ENCODE results near the gene MRPL48.
"Not testable (repeated sequence)": the region's sequence is repeated elsewhere in the genome, so short reads cannot be mapped to it uniquely, and the experiment has no call there.

MRPL48 gene

GRCh38 chr11:73781303-73781702, 6.4 kb upstream of the MRPL48 start:
- no peaks in the 10 kb centered on the region for H3K9me3 ChIP-seq (ENCODE audit: control insufficient read depth, low read depth, low read length)
- no peak overlapping the region for H3K9ac ChIP-seq (ENCODE audit: low read length)
- no peaks in the 10 kb centered on the region for H3K36me3 ChIP-seq (ENCODE audit: control insufficient read depth, low read depth, low read length)
- H3K4me1 ChIP-seq (ENCODE audit: control insufficient read depth, low read depth, low read length) = no peaks in the 10 kb centered on the region
- no peak overlapping the region for H3K4me3 ChIP-seq (ENCODE audit: low read length)
- no peaks in the 10 kb centered on the region for H3K27me3 ChIP-seq (ENCODE audit: control insufficient read depth, insufficient read depth, low read length)
- H3K27ac ChIP-seq (ENCODE audit: low read length) = no peak overlapping the region

GRCh38 chr11:73783483-73784020, 4.1 kb upstream of the MRPL48 start:
- Histone ChIP-seq H3K4me3 (ENCODE audit: low read length) (no peak overlapping the region), H3K36me3 (ENCODE audit: control insufficient read depth, low read depth, low read length) (no peaks in the 10 kb centered on the region), H3K9me3 (ENCODE audit: control insufficient read depth, low read depth, low read length) (no peaks in the 10 kb centered on the region), H3K4me1 (ENCODE audit: control insufficient read depth, low read depth, low read length) (peaks cover 3% of the 10 kb centered on the region), H3K27me3 (ENCODE audit: control insufficient read depth, insufficient read depth, low read length) (no peaks in the 10 kb centered on the region), H3K27ac (ENCODE audit: low read length) (no peak overlapping the region), H3K9ac (ENCODE audit: low read length) (no peak overlapping the region)

GRCh38 chr11:73784080-73784634, 3.5 kb upstream of the MRPL48 start:
- Histone ChIP-seq H3K4me1 (ENCODE audit: control insufficient read depth, low read depth, low read length) (peaks cover 3% of the 10 kb centered on the region), H3K9ac (ENCODE audit: low read length) (no peak overlapping the region), H3K27me3 (ENCODE audit: control insufficient read depth, insufficient read depth, low read length) (no peaks in the 10 kb centered on the region), H3K4me3 (ENCODE audit: low read length) (no peak overlapping the region), H3K36me3 (ENCODE audit: control insufficient read depth, low read depth, low read length) (no peaks in the 10 kb centered on the region), H3K27ac (ENCODE audit: low read length) (no peak overlapping the region), H3K9me3 (ENCODE audit: control insufficient read depth, low read depth, low read length) (no peaks in the 10 kb centered on the region)

GRCh38 chr11:73784734-73785133, 2.9 kb upstream of the MRPL48 start:
- H3K9me3 ChIP-seq (ENCODE audit: control insufficient read depth, low read depth, low read length) = no peaks in the 10 kb centered on the region
- no peak overlapping the region for H3K9ac ChIP-seq (ENCODE audit: low read length)
- H3K4me3 ChIP-seq (ENCODE audit: low read length) = no peak overlapping the region
- H3K36me3 ChIP-seq (ENCODE audit: control insufficient read depth, low read depth, low read length) = no peaks in the 10 kb centered on the region
- peaks cover 3% of the 10 kb centered on the region for H3K4me1 ChIP-seq (ENCODE audit: control insufficient read depth, low read depth, low read length)
- no peaks in the 10 kb centered on the region for H3K27me3 ChIP-seq (ENCODE audit: control insufficient read depth, insufficient read depth, low read length)
- no peak overlapping the region for H3K27ac ChIP-seq (ENCODE audit: low read length)

GRCh38 chr11:73785467-73785866, 2.2 kb upstream of the MRPL48 start:
- not testable (repeated sequence) for H3K4me1 ChIP-seq (ENCODE audit: control insufficient read depth, low read depth, low read length); H3K27ac ChIP-seq (ENCODE audit: low read length); H3K27me3 ChIP-seq (ENCODE audit: control insufficient read depth, insufficient read depth, low read length); H3K9me3 ChIP-seq (ENCODE audit: control insufficient read depth, low read depth, low read length); H3K4me3 ChIP-seq (ENCODE audit: low read length); H3K9ac ChIP-seq (ENCODE audit: low read length); H3K36me3 ChIP-seq (ENCODE audit: control insufficient read depth, low read depth, low read length)

- peaks cover 3% of the 10 kb centered on the region for H3K36me3 ChIP-seq (ENCODE audit: control insufficient read depth, low read depth, low read length)
- peak overlapping the region; percentile 92 for H3K9ac ChIP-seq (ENCODE audit: low read length)
- H3K4me3 ChIP-seq (ENCODE audit: low read length) = peak overlapping the region; percentile 89
- peaks cover 3% of the 10 kb centered on the region for H3K4me1 ChIP-seq (ENCODE audit: control insufficient read depth, low read depth, low read length)
- H3K9me3 ChIP-seq (ENCODE audit: control insufficient read depth, low read depth, low read length) = no peaks in the 10 kb centered on the region
- no peaks in the 10 kb centered on the region for H3K27me3 ChIP-seq (ENCODE audit: control insufficient read depth, insufficient read depth, low read length)
- H3K27ac ChIP-seq (ENCODE audit: low read length) = peak overlapping the region; percentile 95
These were observed 527 bp upstream of the MRPL48 start for GRCh38 chr11:73787051-73787642.

- H3K4me1 ChIP-seq (ENCODE audit: control insufficient read depth, low read depth, low read length) = peaks cover 3% of the 10 kb centered on the region
- no peak overlapping the region for H3K4me3 ChIP-seq (ENCODE audit: low read length)
- no peaks in the 10 kb centered on the region for H3K27me3 ChIP-seq (ENCODE audit: control insufficient read depth, insufficient read depth, low read length)
- H3K36me3 ChIP-seq (ENCODE audit: control insufficient read depth, low read depth, low read length) = peaks cover 3% of the 10 kb centered on the region
- H3K27ac ChIP-seq (ENCODE audit: low read length) = no peak overlapping the region
- H3K9ac ChIP-seq (ENCODE audit: low read length) = no peak overlapping the region
- H3K9me3 ChIP-seq (ENCODE audit: control insufficient read depth, low read depth, low read length) = no peaks in the 10 kb centered on the region
These were observed 1.6 kb downstream of the MRPL48 start for GRCh38 chr11:73789279-73789670.

GRCh38 chr11:73792584-73792983, 4.9 kb downstream of the MRPL48 start:
- Histone ChIP-seq H3K4me3 (ENCODE audit: low read length) (no peak overlapping the region), H3K27ac (ENCODE audit: low read length) (no peak overlapping the region), H3K4me1 (ENCODE audit: control insufficient read depth, low read depth, low read length) (peaks cover under 1% of the 10 kb centered on the region), H3K27me3 (ENCODE audit: control insufficient read depth, insufficient read depth, low read length) (no peaks in the 10 kb centered on the region), H3K9ac (ENCODE audit: low read length) (no peak overlapping the region), H3K9me3 (ENCODE audit: control insufficient read depth, low read depth, low read length) (no peaks in the 10 kb centered on the region), H3K36me3 (ENCODE audit: control insufficient read depth, low read depth, low read length) (peaks cover 3% of the 10 kb centered on the region)

GRCh38 chr11:73795925-73796632, 8.4 kb downstream of the MRPL48 start:
- no peak overlapping the region for H3K9ac ChIP-seq (ENCODE audit: low read length)
- H3K4me1 ChIP-seq (ENCODE audit: control insufficient read depth, low read depth, low read length) = no peaks in the 10 kb centered on the region
- H3K27me3 ChIP-seq (ENCODE audit: control insufficient read depth, insufficient read depth, low read length) = no peaks in the 10 kb centered on the region
- peaks cover 3% of the 10 kb centered on the region for H3K36me3 ChIP-seq (ENCODE audit: control insufficient read depth, low read depth, low read length)
- H3K9me3 ChIP-seq (ENCODE audit: control insufficient read depth, low read depth, low read length) = no peaks in the 10 kb centered on the region
- H3K4me3 ChIP-seq (ENCODE audit: low read length) = no peak overlapping the region
- H3K27ac ChIP-seq (ENCODE audit: low read length) = no peak overlapping the region

- Histone ChIP-seq H3K4me1 (ENCODE audit: control insufficient read depth, low read depth, low read length) (no peaks in the 10 kb centered on the region), H3K4me3 (ENCODE audit: low read length) (no peak overlapping the region), H3K9ac (ENCODE audit: low read length) (no peak overlapping the region), H3K27me3 (ENCODE audit: control insufficient read depth, insufficient read depth, low read length) (no peaks in the 10 kb centered on the region), H3K36me3 (ENCODE audit: control insufficient read depth, low read depth, low read length) (no peaks in the 10 kb centered on the region), H3K9me3 (ENCODE audit: control insufficient read depth, low read depth, low read length) (no peaks in the 10 kb centered on the region), H3K27ac (ENCODE audit: low read length) (no peak overlapping the region)
These were observed 9.8 kb downstream of the MRPL48 start for GRCh38 chr11:73797457-73797856.

GRCh38 chr11:73800276-73800806, 12.7 kb downstream of the MRPL48 start:
- H3K4me1 ChIP-seq (ENCODE audit: control insufficient read depth, low read depth, low read length) = no peaks in the 10 kb centered on the region
- H3K27me3 ChIP-seq (ENCODE audit: control insufficient read depth, insufficient read depth, low read length) = no peaks in the 10 kb centered on the region
- H3K9me3 ChIP-seq (ENCODE audit: control insufficient read depth, low read depth, low read length) = no peaks in the 10 kb centered on the region
- no peak overlapping the region for H3K27ac ChIP-seq (ENCODE audit: low read length)
- no peaks in the 10 kb centered on the region for H3K36me3 ChIP-seq (ENCODE audit: control insufficient read depth, low read depth, low read length)
- no peak overlapping the region for H3K4me3 ChIP-seq (ENCODE audit: low read length)
- H3K9ac ChIP-seq (ENCODE audit: low read length) = no peak overlapping the region
